ENCODE data around the gene MRFAP1L1.

Gene MRFAP1L1

DNA sequence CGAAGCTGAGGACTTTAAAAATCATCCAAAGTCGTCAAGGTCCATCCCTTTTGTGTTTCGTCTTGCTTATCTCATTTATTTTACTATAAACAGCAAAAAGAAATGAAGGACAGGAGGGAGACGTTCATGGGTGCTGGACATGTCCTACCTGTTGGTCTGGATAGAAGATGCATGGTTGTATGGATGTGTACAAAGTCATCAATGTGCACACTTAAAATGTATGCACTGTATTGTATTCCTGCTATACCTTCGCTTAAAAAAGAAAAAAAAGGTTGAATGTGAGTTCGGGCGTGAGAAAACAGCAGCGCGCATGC lies 6.0 kb upstream of the MRFAP1L1 start:
- DNase-seq, result no peak

DNA sequence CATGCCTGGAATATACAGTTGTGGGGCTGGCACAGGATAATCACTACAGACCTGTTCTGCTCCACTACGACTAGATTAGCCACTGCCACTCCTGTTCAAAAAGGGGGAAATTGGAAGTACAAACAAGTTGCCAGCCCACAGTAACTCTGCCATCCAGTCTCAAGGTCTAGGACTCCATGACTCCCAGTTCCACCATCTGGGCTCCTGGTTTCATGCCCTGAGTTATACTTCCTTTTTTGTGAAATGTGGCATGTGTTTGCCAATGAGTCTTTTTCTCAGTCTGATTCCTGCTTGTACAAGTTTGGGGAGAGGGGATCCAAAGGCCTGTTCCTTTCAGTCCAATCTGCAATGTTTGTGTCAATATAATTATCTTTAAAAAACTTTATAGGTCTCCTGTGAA lies 5.3 kb upstream of the MRFAP1L1 start:
- no peak for DNase-seq

DNA sequence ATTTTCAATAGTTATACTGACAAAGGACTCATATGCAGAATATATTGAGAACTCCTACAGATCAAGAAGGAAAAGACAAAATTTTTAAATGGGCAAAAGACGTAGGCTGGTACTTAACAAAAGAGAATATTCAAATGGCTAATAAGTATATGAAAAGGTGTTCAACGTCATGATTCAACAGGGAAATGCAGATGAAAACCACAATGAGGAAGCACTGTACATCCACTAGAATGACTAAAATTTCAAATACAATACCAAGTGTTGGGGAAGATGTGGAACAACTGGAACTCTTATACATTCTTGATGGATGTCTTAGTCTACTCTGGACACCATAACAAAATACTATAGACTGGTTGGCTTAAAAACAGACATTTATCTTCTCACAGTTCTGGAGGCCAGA lies 1.3 kb upstream of the MRFAP1L1 start:
- DNase-seq, result no peak

DNA sequence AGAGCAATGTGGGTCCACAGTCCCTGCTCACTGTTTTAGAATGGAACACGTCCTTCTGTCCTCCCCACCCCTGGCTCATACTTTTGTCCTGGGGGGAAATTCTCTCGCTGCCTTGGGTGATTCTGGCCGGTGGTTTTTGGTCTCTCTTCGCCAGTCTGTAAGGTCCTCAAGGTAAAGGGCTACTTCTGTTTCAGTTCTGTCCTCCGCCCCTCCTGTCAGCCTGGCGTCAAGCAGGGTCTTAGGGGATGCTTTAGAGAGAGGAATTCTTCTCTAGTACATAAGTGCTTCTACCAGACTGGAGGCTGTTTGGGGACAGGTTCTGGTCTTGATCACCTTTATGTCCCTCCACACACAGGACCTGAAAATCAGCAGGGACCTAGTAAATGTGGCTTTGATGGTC lies 617 bp upstream of the MRFAP1L1 start:
- DNase-seq, result no peak

- no peak for DNase-seq
Measured at GRCh38 chr4:6706173-6706572, 3.5 kb downstream of the MRFAP1L1 start.

DNA sequence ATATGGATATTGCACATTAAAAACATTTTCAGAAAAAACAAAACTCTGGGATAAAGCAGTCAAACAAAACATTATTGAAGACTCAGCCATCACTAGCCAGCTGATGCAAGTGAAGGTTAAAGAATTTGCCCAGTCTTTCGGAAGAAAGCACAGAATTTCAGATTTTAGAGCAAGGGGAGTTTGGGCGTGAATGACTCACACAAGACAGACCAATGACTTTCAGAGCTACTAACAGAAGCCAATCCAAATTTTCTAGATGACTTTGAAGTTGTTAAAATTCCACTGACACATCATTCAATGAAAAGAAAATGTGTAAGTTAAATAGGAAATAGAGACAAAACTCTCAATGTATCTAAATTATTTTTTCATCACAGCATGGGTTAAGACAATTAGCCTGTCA lies 4.0 kb downstream of the MRFAP1L1 start:
- DNase-seq, result no peak

GRCh38 chr4:6703786-6704185 lies 5.9 kb downstream of the MRFAP1L1 start:
- no peak for DNase-seq

DNA sequence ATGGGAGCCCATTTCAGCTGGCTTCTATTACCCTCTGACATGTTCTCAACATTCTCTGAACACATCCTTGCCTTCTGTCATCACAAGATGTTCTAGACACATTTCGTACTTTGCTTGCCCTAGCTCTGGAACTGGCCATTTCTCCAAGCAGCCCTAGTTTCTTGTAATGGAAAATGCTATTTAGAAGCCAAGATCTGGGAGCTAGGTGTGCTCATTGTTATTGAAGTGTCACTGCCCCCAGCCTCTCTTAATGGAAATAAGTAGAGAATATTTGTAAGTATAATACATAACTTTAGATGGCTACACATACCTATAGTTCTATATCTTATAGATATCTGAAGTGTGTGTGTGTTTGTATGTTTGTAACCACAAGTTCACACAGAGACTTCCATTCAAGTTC lies 6.9 kb downstream of the MRFAP1L1 start:
- DNase-seq, result no peak

DNA sequence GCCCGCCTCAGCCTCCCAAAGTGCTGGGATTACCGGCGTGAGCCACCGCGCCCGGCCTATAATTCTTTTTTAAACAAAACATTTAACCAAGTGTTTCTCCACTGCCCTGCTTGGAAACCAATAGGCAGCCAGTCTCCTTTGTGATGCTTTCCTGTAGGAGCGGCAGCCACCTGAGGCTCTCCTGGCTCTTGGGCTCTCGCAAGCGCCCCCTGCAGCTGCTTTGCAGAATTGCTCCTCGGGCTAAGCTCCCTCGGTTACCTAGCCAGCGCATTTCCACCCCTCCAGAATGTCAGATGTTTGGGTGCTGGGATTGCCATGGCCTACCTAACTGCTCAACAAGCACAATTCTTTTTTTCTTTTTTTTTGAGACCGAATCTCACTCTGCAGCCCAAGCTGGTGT lies 8.3 kb downstream of the MRFAP1L1 start:
- peak in 3 of 6 experiments; percentile 5 to 20 (median 11) for DNase-seq

DNA sequence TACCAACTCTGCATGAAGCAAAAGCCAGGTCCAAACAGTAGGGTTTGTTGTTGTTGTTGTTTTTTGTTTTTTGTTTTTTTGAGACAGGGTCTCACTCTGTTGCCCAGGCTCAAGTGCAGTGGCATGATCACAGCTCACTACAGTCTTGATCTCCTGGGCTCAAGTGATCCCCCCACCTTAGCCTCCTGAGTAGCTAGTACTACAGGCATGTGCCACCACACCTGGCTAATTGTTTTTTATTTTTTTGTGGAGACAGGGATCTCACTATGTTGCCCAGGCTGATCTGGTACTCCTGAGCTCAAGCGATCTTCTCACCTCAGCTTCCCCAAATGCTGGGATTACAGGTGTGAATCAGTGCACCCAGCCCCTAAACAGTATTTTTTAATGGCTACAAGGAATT lies 9.8 kb downstream of the MRFAP1L1 start:
- no peak for DNase-seq

GRCh38 chr4:6699388-6699787 lies 10.3 kb downstream of the MRFAP1L1 start:
- DNase-seq, result no peak

DNA sequence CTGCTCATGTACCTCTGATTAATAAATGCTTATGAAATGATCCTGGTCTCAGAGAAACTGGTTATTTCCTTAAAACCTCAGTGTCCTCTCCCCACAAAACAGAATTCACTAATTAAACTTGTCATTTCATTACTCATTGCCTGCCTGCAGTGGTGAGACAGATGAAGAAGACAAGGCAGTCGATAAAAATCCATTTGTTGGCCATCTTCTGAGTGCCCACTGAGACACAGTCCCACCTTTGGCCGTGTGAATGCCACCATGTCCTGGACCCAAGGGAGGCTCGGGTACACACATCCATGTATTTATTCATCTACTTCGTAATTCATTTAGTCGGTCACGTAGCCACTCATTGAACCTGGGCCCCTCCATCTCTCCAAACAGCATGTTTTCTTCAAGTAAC lies 12.5 kb downstream of the MRFAP1L1 start:
- DNase-seq, result no peak

- DNase-seq, result no peak
Measured at GRCh38 chr4:6696611-6697010, 13.1 kb downstream of the MRFAP1L1 start.

DNA sequence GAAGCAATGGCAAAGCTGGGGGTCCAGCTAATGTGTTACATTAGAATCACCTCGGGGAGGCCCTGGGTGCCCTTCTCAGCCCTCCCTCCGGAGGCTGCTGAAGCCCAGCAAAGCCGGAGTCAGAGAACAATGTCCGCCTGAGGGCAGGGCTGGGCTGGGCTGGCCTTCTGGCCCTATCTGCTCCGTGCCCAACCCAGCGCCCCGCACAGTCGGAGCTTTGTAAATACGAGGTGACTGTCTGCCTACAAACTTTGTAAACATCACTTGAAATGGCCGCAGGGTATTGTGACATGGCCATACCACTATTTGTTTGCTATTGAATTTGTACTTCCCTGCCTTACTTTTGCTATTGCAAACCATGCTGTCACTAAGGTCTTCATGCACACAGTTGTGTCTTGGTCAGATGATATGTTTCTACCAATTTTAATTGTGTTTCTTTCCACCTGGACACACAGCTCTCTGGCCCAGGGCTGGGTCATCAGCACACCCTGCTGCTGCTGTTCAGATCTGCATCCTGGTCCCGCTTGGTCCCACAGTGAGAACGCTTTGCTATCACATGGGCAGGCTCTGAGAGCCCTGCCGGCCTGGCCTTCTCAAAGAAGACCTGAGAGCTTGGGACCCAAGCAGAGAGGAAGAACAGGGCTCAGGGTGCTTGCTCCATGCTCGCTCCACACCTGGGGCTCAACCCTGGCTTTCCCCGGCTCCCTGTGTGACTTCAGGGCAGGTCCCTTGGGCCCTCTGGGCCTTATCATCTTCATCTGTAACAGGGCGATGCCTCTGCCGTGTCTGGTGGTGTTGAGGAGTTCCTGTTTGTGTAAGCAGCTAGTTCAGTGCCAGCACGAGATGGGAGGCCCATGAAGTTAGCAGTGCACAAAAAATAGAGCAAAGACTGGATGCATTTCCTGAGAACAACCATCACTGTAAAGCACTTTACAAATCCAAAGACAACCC lies 13.7 kb downstream of the MRFAP1L1 start:
- peak; percentile 29 to 80 (median 62) for DNase-seq

DNA sequence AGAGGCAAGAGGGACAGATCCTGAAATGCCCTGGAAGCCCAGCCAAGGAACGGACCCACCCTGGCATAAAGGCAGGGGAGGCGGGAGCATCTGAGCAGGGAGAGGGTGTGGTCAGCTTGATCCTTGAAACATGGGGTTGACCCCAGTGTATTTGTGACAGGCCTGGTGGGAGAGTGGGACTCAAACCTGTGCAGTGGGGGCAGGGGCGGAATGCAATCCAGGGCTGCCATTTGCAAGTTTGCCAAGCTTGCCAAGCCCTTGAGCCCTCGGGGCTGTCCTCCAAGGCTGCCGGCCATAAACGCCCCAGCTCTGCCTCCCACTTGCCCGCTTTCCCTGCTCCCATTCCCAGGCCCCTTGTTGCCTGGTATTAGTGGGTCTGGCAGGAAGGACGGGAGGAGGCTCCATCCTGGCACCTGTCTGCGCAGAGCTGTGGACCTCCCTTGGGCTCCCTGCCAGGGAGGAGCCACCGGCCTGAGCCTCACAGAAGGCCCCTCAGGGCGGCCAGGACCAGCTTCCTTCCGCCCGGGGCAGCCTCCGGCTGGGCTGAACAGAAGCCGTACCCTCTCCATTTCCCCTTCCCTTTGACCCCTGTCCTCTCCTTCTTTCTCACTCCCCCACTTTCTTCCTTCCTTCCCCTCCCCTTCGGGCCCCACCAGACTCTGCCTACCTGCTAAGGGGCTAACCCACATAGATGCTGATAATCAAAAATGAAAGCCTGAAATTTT lies 15.3 kb downstream of the MRFAP1L1 start:
- peak in 3 of 6 experiments; percentile 10 to 34 (median 32) for DNase-seq

GRCh38 chr4:6693231-6694176 lies 16.2 kb downstream of the MRFAP1L1 start, which contains the start of gene S100P:
TSS of gene S100P (plus strand) at chr4:6693878. CDS start at chr4:6693933, 55 bp downstream.
- no peak for DNase-seq

DNA sequence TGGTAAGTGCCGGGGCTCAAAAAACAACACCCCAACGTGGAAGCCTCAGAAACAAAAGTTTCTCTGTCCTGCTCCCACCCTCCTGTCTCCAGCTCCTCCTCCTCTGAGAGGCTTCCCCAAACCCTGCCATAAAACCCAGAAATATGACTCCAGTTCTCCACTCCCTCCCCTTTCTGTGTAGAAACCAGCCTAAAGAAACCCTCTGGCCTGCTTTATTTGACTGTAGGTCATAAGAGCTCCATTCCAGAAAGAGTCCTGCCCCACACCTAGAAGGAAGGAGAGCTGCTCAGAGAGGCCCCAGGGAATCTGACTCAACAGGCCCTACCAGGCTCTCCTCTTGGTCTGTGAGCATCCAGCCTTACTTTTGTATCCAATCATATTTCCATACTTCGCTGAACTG lies 16.9 kb downstream of the MRFAP1L1 start:
- DNase-seq, result no peak

- DNase-seq, result no peak
Measured at GRCh38 chr4:6692379-6692778, 17.3 kb downstream of the MRFAP1L1 start.

DNA sequence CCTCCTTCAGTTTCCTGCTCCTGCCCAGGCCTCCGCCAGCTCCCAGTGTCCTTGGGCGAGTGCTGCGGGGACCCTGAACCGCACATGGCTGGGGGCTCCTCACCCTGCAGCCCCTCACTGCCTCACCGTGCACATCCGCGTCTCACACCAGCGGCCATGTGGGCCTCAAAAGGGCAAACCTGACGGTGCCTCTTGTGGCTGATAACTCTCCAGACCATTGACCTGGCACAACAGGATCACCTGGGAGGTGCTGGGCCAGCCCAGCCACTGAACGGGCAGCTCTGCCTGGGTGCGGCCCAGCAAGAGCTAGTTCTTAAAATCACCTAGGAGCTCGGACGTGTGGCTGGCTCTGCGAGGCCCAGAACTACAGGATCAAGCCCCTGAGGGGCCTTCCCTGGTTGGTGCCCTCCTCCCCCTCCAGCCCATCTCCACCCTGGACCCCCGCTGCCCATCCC lies 20.1 kb downstream of the MRFAP1L1 start:
- DNase-seq, result no peak

- DNase-seq, result peak in 3 of 6 experiments; percentile 16 to 30 (median 17)
Measured at GRCh38 chr4:6688879-6689505, 20.7 kb downstream of the MRFAP1L1 start.

DNA sequence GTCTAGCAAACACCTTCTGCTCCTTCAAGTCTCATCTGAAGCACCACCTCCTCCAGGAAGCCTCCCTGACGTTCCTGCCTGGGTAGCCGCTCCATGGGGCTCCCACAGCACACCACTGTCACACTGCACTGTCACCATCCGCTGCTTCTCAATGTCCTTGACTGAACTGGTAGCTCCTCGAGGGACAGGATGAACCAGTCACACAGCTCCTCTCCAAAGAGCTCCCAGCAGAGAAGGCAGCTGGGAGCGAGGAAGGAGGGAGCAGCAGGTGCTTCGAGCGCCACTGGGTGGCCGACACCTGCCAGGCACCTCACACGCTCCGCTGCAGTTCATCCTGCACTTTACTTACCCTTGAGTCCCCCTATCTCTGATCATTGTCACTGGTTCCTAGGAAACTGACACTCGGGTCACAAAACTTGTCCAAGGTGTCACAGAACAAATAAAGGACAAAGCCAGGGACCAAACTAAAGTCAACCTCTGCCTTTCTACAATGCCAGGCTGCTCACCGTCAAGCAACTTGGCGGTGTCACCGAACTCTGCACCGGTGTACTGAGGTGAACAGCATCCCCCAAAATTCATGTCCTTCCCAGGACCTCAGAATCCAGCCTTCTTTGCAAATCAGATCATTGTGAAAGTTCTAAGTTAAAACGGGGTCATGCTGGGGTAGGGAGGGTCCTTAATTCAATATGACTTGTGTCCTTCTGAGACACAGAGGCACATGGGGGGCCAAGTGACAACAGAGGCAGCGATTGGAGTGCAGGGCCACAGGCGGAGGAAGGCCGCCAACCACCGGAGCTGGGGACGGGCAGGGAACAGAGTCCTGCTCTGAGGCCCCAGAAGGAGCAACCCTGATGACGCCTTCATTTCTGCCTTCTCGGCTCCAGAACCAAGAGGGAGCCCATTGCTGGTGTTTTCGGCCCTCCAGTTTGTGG lies 21.5 kb downstream of the MRFAP1L1 start:
- no peak for DNase-seq
